ENCODE results near the gene GBA3.

GBA3 gene

GRCh38 chr4:22695917-22696316 is 3.2 kb downstream of the GBA3 start:
- DNase-seq: no peak

GRCh38 chr4:22703912-22704311 is 11.2 kb downstream of the GBA3 start:
- DNase-seq: no peak

DNA sequence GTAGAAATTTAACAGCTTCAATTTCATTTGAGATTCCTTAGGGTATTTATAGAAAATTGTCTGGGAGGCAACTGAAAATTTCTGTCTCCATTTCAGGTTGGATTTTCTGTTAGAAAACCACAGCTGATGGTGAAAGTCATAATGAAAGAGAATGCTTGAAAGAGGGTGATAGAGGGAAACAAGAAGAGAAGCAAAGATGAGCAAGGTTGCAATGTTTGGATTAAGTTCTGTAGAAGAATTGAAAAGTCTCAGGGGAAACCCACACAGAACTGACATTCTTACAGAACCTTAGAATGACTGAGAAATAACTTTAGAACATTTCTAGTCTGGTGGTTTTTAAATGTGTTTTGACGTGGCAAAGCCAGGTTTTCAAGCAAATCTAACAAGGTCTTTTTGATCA is 14.7 kb downstream of the GBA3 start:
- DNase-seq: no peak

DNA sequence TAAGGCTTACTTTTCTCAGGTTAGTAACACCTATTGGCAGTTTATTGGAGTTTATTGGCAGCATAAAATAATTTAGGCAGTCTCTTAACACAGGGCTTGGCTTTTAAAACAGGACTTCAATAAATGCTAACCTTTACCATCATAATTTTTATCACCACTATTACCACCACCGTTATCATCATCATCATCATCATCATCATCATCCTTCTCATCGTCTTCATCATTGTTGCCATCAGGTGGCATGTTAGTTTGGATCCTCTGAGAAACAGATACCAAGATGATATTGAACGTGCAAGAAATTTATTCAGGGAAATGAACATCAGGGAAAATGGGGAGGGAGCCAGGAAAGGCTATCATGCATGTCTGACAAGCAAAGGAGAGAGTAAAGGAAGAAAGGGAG is 16.2 kb downstream of the GBA3 start:
- no peak for DNase-seq

DNA sequence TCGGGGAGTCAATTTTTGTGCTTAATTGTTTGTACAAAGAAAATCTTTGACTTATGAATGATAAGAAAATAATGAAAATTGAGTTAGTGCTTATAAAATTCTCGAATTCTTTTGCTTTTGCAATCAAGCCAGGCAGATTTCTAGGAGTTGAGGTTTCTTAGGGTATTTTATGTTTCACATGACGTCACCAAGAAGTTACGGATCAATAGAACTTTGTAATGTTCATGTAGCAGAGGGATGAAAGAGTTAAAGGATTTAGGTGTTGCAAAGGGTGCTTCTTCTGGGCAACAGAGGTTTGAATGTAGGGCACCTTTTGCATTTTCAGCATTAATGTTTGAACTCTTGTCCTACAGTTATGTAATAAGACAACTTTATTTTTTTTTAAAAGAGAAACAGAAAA is 19.4 kb downstream of the GBA3 start:
- DNase-seq: no peak

DNA sequence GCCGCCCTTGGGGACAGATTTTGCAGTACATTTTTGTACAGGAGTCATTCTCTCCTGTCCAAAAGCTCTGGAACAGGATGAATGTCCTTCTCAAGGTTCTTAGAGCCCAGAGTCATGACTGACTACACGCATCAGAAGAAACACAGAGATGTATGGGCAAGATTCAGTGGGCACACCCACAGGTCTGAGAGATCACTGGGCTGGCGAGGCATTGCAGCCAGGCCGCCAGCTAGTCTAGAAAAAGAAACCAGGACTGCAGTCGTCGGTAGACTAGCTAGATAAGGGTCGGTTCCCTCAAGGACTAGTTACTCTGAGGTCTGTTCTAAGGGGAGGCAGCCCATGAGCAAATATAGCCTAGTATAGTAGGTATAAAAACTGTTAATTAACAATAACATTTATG is 19.8 kb downstream of the GBA3 start:
- no peak for DNase-seq

- no peak for DNase-seq
Measured at GRCh38 chr4:22713841-22714240, 21.1 kb downstream of the GBA3 start.

- DNase-seq: no peak
Measured at GRCh38 chr4:22719218-22719617, 26.5 kb downstream of the GBA3 start.

DNA sequence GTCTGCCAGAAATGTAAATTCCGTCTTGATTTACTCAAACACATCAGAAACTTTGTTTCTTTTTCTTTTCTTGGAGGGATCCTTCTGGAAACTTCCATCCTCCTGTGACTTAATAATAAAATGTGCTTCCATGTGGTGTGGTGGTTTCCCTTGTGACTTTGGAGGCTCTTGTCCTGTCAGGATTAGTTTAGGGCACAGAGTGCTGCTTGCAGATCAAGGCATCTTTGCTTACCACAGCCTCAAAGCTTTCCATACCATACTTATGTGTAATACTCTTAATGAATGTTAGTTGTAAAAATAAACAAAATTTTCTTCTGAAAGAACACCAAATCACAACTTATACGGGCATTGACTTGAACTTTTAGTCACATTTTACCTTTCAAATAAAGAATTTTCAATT is 27.4 kb downstream of the GBA3 start:
- DNase-seq: no peak

DNA sequence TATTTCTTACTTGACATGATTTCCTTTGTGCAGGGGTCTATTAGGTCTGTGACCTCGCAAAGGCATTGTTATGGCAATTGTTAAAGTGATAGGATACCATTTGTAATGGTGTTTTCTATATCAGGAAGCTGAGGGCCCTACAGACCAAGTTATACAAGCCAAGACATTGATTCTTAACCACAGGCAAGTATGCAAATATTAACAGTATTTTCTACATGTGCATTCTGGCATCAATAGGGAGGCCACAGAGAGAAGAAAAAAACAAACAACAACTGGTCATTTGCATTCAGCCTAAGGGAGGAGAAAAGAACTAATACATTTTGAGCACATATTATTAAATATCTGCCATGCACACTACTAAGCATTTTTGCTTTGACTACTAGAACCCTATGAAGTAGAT is 28.5 kb downstream of the GBA3 start:
- no peak for DNase-seq

GRCh38 chr4:22730021-22730420 is 37.3 kb downstream of the GBA3 start:
- DNase-seq: no peak

GRCh38 chr4:22733816-22734215 is 41.1 kb downstream of the GBA3 start:
- DNase-seq: no peak

DNA sequence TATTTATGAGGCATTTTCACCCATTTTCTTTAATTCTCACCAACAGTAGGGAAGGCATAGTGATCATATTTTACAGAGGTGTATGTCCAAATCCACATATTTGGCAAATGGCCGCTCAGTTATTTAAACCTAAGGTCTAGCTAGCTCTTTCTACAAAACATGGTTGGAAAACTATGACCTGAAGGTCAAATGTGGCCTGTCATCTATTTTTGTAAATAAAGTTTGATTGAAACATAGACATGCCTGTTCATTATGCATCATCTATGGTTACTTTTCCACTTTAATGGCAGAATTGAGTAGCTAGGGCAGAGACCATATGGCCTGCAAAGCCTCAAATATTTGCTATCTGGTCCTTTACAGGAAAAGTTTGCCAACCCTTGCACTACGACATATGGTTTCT is 44.2 kb downstream of the GBA3 start:
- no peak for DNase-seq

- no peak for DNase-seq
Measured at GRCh38 chr4:22739968-22740367, 47.2 kb downstream of the GBA3 start.

GRCh38 chr4:22741744-22742143 is 49.0 kb downstream of the GBA3 start:
- DNase-seq: no peak

GRCh38 chr4:22743290-22743689 is 50.6 kb downstream of the GBA3 start:
- DNase-seq: no peak

- no peak for DNase-seq
Measured at GRCh38 chr4:22744478-22745062, 51.8 kb downstream of the GBA3 start.

GRCh38 chr4:22745234-22745633 is 52.5 kb downstream of the GBA3 start:
- no peak for DNase-seq

- no peak for DNase-seq
Measured at GRCh38 chr4:22754116-22754515, 61.4 kb downstream of the GBA3 start.

DNA sequence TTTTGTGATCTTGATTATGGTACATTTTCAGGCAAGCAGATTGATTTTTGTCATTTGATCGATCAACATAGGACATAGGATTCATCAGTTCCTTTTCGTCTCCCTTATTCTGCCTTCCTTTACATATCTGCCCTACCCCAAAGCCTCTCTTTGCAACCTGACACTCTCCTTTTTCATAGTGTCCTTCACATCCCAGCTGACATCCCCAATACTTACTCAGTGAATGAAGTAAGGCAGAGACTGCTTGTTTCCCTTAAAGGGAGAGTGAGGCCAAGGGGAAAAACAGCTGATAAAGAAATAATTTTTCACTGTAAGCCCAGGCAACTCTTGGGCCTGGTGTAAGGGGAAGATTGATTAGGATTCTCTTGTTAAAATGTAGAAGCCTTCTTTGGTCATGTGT is 69.8 kb downstream of the GBA3 start:
- DNase-seq: no peak

DNA sequence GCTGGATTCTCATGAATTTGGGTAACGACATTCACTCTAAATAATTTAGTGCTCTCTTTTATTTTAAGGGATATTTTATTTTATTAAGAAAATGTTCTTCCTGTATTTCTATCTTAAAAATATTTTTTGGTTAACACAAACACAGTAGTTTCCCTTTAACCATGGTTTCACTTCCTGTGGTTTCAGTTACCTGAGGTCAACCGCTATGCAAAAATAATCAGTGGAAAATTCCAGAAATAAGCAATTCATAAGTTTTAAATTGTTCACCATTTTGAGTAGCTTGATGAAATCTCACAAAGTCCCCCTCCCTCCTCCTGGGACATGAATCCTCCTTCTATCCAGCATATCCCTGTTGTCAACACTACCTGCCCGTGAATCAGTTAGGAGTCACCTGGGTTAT is 71.4 kb downstream of the GBA3 start:
- no peak for DNase-seq

DNA sequence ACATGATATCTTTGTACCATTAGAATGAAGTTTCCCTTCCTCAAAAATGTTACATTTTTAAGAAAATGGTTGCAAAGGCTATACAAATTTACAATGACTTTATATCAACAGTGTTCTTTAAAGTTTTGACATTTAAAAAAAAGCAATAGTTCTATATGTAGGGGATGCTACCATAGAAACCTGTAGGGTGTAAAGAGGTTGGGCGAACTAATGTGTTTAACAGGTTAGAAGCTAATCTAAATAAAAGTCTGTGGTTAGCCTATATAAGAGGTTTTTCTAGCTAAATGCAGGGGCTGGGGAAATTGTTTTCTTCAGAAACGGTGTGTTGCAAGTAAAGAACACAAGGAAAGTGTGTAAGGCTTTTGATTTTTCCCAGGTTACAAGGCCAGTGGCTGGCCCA is 73.3 kb downstream of the GBA3 start:
- DNase-seq: no peak

DNA sequence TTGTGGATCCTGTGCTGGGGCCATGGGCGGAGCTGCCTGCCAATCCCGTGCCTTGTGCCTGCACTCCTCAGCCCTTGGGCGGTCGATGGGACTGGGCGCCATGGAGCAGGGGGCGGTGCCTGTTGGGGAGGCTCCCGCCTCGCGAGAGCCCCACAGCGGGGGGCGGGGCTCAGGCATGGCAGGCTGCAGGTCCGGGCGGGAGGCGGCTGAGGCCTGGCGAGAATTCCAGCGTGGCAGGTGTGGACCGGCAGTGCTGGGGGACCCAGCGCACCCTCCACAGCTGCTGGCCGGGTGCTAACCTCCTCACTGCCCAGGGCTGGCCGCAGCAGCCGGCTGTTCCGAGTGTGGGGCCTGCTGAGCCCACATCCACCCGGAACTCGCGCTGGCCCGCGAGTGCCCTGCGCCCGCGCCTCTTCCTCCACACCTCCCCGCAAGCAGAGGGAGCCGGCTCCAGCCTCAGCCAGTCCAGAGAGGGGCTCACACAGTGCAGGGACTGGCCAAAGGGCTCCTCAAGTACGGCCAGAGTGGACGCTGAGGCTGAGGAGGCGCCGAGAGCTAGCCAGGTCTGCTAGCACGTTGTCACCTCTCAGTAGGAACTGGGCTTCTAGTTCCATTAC is 85.9 kb downstream of the GBA3 start:
- no peak for DNase-seq

DNA sequence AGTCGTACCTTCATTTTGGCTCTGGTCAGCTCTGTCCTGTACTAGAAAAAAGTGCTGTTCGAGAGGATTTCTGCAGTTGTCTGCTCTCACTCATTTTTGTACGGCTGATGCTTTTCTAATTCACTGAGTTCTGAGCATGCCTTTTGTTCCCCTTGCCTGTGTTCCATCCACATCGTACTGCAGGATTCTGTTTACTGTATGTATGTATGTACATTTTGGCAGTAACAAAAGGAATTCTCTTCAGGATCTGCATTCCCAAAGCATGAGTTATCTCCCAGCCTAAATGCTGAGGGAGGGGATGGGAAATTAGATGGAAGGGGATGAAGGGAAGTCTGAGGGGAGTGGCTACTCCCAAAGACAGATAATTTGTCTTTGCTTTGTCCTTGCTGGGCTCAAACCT is 87.6 kb downstream of the GBA3 start:
- no peak for DNase-seq

DNA sequence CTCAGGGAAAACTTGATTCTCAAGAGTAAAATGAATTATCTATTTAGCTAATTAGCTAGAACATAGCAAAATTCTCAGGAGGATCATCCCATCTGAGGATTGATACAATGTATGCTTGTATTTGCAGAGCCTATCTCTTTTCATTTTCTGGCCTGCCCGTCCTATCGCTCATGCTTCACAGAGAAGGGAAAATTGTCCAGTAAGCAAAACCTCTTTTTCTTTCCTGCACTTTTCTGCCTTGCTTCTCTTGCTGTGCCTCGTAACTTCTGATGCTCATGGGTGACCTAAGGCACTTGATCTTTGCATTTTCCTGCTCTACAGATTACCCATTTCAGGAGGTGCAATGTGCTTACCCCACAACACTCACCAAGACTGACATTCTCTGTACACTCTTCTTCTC is 88.1 kb downstream of the GBA3 start:
- no peak for DNase-seq

Data from activated CD4-positive, alpha-beta T cell treated with anti-CD3 and anti-CD28 coated beads for 4 hours (primary cell).